Measurements from ENCODE around the gene FREY1. TPM values are rescaled to one million over a fixed set of nuclear protein-coding genes. Genes with fewer than 3 reads are reported as not detected.

FREY1 gene
- total and polyA plus RNA-seq, 2 donors (not counting 3 experiments of a cell fraction or from before 2014, with no cell fraction given): 0.84 to 1.1 TPM

DNA sequence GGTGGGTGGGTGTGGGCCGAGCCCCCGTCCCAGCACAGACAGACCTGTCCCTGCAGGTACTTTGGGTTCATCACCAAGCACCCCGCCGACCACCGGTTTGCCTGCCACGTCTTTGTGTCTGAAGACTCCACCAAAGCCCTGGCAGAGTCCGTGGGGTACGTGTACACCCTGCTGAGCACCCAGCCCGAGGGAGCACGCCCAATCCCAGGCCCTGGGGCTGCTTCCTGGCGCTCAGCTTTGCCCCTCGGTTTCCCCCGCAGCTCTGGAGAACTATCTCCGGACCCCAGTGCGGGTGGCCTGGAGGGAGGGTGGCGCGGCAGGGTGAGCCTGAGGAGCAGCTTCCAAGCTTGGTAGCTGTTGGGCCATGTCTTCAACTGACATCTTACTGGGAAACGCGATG is 2.0 kb downstream of the FREY1 start:
- no peaks in the 10 kb centered on the region for H4K20me1 ChIP-seq (replicated peaks; ENCODE audit: control insufficient read depth, extremely low read depth, insufficient read depth, low read length)
- TF ChIP-seq POLR2A (IDR thresholded peaks at IDR 0.05; ENCODE audit: low read depth, low read length): no peak
- TF ChIP-seq, protein P1, sequence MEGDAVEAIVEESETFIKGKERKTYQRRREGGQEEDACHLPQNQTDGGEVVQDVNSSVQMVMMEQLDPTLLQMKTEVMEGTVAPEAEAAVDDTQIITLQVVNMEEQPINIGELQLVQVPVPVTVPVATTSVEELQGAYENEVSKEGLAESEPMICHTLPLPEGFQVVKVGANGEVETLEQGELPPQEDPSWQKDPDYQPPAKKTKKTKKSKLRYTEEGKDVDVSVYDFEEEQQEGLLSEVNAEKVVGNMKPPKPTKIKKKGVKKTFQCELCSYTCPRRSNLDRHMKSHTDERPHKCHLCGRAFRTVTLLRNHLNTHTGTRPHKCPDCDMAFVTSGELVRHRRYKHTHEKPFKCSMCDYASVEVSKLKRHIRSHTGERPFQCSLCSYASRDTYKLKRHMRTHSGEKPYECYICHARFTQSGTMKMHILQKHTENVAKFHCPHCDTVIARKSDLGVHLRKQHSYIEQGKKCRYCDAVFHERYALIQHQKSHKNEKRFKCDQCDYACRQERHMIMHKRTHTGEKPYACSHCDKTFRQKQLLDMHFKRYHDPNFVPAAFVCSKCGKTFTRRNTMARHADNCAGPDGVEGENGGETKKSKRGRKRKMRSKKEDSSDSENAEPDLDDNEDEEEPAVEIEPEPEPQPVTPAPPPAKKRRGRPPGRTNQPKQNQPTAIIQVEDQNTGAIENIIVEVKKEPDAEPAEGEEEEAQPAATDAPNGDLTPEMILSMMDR (IDR thresholded peaks at IDR 0.05; ENCODE audit: extremely low read depth in 1 of 2, insufficient read depth in 1 of 2, low read depth in 1 of 2, low read length in 2 of 2): no peak
- no peak for TF ChIP-seq GATA2 (IDR thresholded peaks at IDR 0.05; ENCODE audit: insufficient read depth, insufficient read length, low read depth, low read length)
- TF ChIP-seq JUN (IDR thresholded peaks at IDR 0.05; ENCODE audit: borderline replicate concordance, insufficient read depth, insufficient read length, low read depth): no peak
- TF ChIP-seq MYC (IDR thresholded peaks at IDR 0.05; ENCODE audit: low read depth, low read length): no peak
- no peak for TF ChIP-seq POLR2AphosphoS5 (IDR thresholded peaks at IDR 0.05; ENCODE audit: insufficient read depth, low read depth, low read length)
- no peak for TF ChIP-seq FOS (IDR thresholded peaks at IDR 0.05; ENCODE audit: borderline replicate concordance, insufficient read depth, low read length)
- H3K9ac ChIP-seq (replicated peaks; ENCODE audit: extremely low read depth, insufficient read depth, low read length): no peak overlapping the region
- DNase-seq (ENCODE audit: low read depth, low spot score) (no peak), FAIRE-seq (no peak)
- intact Hi-C loops (cut with micrococcal nuclease): no loop called here
- no peaks in the 10 kb centered on the region for H3K79me2 ChIP-seq (ENCODE audit: control insufficient read depth, insufficient read depth, low read length)
- BruUV-seq (replicated peaks): no TSS peak
- H3K27me3 ChIP-seq (ENCODE audit: control insufficient read depth in 2 of 2, insufficient read depth in 2 of 2, low read length in 2 of 2): peaks cover 2 to 4% of the 10 kb centered on the region in 2 experiments
- H3K9me1 ChIP-seq (replicated peaks; ENCODE audit: control insufficient read depth, extremely low read depth, insufficient read depth, low read length): no peaks in the 10 kb centered on the region
- no peak overlapping the region for H3K27ac ChIP-seq (ENCODE audit: insufficient read depth, low read depth, low read length)
- ChIA-PET CTCF (interaction anchor here (1.9 kb wide), 1 partner anchor 32 kb away, joined by 4 read pairs; no protein-coding TSS in a partner anchor), POLR2A (no interaction called here)
- no peak overlapping the region for H3K4me2 ChIP-seq (ENCODE audit: insufficient read depth, low read length)
- H3K36me3 ChIP-seq (ENCODE audit: control insufficient read depth in 2 of 2, extremely low read depth in 1 of 2, insufficient read depth in 2 of 2, low read length in 2 of 2): peaks cover 0 to 9% of the 10 kb centered on the region in 2 experiments
- dilution Hi-C loops (cut with MboI; ENCODE audit: extremely low pct_ligation_motif_present, low sequenced_read_pairs): no loop called here
- peaks cover 5% of the 10 kb centered on the region for H3K4me1 ChIP-seq (ENCODE audit: control insufficient read depth, extremely low read depth, insufficient read depth, low read length)
- H2AFZ ChIP-seq (ENCODE audit: low read depth, low read length): no peak overlapping the region
- H3K9me3 ChIP-seq (replicated peaks; ENCODE audit: control insufficient read depth, insufficient read depth, low read length): no peaks in the 10 kb centered on the region
- H3K4me3 ChIP-seq (replicated peaks in 1 of 3; ENCODE audit: insufficient read depth in 1 of 3, low read depth in 1 of 3, low read length in 3 of 3): no peak overlapping the region
